Renal pelvis (tissue), 12 donors: ENCODE results near the gene SH2B2. TPM values are rescaled to one million over a fixed set of nuclear protein-coding genes. Genes with fewer than 3 reads are reported as not detected.
A peak's percentile ranks its signal among the peaks of the same experiment; 100 is the strongest.

Source experiments
- DNase-seq: peaks from one replicate; pipeline ENCODE4 v3.0.0-alpha.2; 2013
- long read RNA-seq, 16 experiments: transcript quantifications; one replicate each; lab custom pipeline, GENCODE V29; 2026
- polyA plus RNA-seq, 3 donors: library from polyadenylated mRNA; unstranded; fragments of 120-200 nt; gene quantifications; one replicate each; pipeline ENCODE4 v1.2.1, GENCODE V29; 2013; ENCODE audit not compliant: insufficient read length in 3 of 3

SH2B2 gene
- polyA plus RNA-seq = 1 to 10 TPM; 3.7 to 4.1 (median 4.0) TPM
- long read RNA-seq, donor 1 = 0 reads
- long read RNA-seq, donor 2 = 0 reads
- long read RNA-seq, donor 3 = 0 reads
- long read RNA-seq, donor 4 = 0 reads
- long read RNA-seq, donor 5 = 0 reads
- long read RNA-seq, donor 6 = 0 reads
- long read RNA-seq, donor 7, partial matches to known transcripts = 0 of 1 reads
- long read RNA-seq, donor 7, other reads (novel, unspliced or antisense) = 0 of 1 reads
- long read RNA-seq, donor 8 = 0 reads
- long read RNA-seq, donor 9 = 0 reads
- long read RNA-seq, donor 10, partial matches to known transcripts = 0 of 1 reads
- long read RNA-seq, donor 10, other reads (novel, unspliced or antisense) = 0 of 1 reads
- long read RNA-seq, donor 11 = 0 reads
- long read RNA-seq, donor 12 = 0 reads
- long read RNA-seq, donor 13, partial matches to known transcripts = 0 of 1 reads
- long read RNA-seq, donor 13, other reads (novel, unspliced or antisense) = 0 of 1 reads
- long read RNA-seq, donor 14, partial matches to known transcripts = 0 of 1 reads
- long read RNA-seq, donor 14, other reads (novel, unspliced or antisense) = 0 of 1 reads
- long read RNA-seq, donor 15, partial matches to known transcripts = 0 of 1 reads
- long read RNA-seq, donor 15, other reads (novel, unspliced or antisense) = 0 of 1 reads
- long read RNA-seq, donor 16 = 0 reads

DNA sequence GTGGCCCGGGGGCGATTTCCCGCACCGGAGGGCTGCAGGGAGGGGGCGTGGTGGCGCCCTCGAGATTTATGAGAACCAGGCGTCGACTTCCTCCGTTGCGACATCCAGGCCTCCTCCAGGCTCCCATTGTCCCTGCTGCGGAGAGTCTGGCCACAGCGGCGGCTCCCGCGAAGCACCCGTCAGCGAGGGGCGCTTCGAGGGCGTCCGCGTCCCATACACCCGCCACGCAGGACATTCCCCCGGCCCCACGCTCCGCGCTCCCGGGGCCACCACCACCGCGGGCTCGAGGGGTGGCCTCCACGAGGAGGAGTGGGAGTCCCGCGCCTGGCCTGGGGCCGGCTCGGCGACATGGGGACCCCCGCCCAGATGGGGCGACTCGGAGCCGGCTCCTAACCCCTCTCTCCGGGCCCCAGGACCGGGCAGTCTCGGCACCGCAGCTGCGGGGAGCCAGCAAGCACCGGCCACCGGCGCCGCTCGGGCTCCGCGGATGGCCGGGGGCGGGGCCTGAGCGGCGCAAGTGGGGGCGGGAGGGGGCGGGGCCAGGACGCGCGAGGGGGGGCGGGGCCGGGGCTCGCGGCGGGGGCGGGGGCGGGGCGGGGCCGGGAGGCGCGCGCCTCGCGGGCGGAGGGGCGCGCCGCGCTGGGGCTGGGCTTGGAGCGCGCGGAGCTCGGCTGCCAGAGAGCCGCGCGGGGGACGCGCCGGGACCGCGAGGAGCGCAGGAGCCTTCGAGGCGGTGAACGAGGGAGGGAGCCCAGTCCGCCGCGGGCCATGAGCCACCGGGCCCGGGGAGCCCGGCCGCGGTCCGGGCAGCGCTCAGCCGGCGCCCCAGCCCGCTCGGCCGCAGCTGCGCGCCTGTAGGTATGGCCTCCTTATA, at the start of gene SH2B2:
Gene SH2B2 (plus strand): TSS at position 632 of the 874 bp plus-strand sequence. CDS start 13,683 bp downstream, outside the sequence.
- peak; percentile 69 for DNase-seq

DNA sequence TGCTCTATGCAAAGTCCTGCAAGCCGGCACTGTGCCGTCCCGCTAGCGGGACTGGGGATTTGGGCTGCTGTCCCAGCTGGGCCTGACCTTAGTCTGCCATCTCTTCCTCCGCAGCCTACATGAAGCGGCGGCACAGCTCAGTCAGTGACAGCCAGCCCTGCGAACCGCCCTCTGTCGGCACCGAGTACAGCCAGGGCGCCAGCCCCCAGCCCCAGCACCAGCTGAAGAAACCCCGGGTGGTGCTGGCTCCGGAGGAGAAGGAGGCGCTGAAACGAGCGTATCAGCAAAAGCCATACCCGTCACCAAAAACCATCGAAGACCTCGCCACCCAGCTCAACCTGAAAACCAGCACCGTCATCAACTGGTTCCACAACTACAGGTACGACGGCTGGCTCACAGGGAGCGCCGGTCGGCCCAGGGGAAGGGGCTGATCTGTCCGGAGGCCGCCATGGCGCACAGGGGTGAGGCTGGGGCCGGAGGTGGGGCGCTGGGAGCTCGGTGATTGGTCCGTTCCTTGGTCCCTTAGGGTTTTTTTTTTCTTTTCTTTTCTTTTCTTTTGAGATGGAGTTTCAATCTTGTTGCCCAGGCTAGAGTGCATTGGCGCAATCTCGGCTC, 47.4 kb upstream of the SH2B2 start:
- no peak for DNase-seq

DNA sequence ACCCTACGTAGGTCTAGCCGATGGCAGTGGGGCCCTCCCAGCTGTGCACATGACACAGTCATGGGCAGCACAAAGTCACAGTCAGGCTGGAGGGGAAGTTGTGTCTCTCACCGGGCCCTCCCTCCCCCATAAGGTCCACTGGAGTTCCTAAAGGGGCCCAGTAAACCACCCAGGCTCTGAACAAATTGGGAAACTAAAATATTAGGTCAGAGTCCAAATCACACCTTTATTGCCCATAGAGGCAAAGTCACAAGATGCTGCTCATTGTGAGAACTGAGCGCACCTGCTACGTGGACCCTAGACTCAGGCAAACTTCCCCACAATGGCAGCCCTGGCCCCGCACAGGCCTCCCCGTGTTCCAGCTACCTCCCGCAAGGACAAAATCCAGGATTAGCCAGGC, 45.2 kb upstream of the SH2B2 start:
- no peak for DNase-seq

DNA sequence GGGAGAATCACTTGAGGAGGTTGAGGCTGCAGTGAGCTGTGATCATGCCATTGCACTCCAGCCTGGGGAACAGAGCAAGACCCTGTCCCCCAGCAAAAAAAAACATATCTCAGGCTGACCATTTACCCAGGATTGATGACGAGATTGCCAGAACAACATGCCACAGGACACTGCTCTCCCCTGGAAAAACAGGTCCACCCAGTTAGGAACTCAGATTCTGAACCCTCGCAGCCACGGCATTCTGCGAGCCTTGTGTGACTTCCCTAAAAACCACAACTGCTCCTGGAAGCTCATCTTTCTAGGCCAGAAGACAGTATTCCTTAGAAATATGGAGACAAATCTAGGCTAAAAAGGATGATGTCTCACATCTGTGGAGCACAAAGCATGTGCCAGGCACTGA, 42.1 kb upstream of the SH2B2 start:
- no peak for DNase-seq

DNA sequence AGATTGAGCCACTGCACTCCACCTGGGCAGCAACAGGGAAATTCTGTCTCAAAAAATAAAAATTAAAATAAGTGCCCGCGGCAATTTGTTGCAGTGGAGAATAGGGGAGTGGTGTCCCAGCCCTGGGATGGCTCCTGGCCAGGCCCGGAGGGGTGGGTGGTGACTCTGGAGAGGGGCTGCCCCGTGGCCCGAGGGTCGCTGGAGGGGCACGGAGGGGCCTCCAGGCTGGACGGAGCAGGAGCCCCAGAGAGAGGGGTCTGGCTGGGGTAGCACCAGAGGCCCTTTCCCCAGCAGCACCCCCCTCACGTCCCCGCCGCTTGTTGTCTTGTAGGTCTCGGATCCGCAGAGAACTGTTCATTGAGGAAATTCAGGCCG, 38.6 kb upstream of the SH2B2 start:
- no peak for DNase-seq

DNA sequence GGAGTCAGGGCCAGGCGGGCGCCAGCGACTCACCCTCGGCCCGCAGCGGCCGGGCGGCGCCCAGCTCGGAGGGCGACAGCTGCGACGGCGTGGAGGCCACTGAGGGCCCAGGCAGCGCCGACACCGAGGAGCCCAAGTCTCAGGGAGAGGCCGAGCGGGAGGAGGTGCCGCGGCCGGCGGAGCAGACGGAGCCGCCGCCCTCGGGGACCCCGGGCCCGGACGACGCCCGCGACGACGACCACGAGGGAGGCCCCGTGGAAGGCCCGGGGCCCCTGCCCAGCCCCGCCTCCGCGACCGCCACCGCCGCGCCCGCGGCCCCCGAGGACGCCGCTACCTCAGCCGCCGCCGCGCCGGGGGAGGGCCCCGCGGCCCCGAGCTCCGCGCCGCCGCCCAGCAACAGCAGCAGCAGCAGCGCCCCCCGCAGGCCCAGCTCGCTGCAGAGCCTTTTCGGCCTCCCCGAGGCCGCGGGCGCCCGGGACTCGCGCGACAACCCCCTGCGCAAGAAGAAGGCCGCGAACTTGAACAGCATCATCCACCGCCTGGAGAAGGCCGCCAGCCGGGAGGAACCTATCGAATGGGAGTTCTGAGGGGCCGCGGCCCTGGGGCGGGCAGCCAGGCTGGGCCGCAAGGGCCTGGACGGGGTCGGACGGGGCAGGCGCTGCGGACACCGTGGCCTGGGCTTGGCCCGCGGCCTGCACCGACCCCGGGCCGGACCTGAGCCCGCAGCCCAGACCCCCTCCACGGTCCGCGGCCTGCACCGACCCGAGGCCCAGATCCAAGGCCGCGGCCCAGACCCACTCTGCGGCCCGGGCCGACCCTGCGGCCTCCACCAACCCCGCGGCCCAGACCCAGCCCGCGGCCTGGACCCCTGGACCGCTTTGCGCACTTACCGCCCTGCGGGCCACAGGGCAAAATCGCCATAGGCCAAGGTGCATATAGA, 37.9 kb upstream of the SH2B2 start:
- no peak for DNase-seq

DNA sequence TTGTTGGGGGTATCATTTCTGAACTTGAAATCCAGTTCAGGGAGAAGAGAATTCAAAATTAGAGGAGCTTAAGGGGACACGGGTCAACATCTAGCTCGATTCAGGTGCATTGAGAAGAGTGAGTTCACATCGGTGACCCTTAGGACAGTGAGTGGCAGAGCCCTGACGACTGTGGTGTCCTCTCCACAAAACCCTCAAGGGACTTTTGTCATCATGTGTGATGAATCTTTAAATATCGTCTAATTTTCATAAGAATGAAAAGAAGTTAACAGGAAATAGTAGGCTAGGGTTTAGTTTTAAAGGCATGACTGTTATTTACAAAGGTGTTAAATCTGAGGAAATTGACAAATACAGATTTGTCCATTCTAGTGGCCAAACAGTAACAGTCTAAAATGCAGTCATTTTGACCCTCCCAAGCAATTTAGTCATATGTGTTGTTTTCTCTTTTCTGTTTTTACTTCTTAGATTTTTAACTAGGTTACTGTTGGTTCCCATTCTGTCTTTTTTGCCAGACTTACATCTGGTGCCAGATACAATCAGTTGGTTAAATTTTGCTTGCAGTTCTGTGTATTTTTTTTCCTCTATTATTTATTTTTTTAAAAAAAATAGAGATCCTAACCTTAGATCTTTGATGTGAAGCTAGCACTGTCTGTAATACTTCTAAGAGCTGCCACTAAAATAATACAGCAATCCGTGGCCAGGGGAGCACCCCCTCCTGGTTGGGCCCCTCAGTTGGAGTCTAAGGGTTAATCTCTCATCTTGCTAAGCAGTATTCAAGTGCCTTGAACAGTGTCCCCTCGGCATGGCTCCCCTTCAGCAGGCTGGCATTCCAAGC, 34.9 kb upstream of the SH2B2 start:
- DNase-seq = no peak

DNA sequence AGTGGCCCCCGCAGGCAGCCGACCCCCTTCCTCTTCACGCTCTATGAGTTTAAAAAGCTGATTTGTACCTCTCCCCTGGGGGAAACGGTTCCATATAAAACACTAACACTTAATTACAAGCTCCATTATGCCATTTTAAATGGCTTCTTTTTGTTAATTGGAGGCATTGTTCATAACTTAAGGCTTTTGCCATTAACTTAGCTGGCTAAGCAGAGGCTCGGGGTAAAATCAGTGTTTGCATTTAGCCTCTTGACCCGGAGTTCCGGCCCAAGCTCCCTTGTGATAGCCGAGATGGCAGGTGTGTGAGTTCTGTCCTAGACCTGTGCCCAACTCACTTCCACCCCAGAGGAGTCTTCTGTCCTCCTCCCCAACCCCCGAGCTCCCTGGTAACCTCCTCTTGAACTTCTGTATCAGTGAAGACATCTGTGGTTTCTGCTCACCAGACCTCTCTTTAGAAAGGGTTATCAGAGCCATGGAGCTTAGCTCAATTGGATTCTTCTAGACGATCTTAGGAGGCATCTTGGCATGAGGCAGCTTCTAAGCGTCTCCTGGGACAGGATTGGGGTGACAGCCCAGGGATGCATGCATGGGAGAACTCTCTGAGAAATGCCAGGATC, 34.2 kb upstream of the SH2B2 start:
- DNase-seq = no peak

DNA sequence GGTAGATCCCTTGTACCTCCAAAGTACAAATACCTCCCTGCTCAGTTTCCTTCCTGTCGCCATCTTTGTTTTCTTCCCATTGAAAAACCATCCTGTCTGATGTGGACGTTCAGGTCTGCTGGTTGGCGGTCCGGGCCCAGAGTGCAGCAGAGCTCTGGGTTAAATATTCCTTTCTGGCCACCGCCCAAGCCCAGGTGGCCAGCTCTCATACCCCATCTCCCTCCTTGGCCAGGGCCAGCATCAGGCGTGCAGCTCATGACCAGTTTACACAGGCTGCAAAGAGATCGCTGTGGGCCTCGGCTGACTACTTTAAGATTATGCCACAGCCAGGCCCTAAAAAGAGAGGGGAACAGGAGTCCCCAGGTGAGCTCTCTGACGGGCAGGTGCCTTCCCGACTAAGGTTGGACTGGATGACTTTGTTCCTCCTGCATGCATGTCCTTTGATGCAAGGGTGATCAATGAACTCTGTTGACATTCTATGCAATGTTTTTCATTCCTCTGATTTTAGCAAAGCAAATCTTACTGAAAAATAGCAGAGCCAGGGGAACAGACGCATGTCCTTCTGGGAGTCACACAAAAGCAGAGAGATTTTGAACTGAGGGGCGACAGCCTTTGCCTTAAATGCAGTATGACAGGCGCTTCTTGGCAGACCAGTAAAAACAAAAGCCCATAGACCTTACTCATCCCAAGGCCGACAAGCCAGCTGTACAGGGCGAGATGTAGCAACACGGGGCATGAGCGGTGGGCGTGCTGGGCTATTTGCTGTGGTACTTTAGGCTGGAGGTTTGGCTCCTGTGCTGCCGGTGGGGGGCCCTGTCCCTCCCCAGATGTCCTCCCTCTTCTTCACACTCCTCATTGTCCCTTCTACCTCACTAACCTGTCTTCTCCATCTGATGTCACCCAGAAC, 33.3 kb upstream of the SH2B2 start:
- DNase-seq = no peak

DNA sequence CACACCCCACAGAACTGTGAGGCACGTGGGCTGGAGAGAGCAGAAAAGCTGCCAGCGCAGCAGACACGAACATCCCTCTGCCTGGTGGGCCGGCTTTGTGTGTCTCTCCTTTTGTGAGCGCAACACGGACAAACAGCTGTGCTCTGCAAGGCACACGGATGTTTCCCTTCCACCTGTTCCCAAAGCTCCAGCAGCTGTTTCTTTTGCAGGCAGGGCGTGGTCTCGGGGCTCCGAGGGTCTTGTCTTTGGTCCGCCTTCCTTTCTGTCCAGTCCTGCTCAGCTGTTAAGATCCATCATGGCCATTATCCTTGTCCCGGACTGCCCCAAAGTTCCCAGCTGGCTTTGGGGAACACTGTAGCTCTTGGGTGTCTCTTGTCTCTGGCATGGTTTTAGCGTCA, 32.7 kb upstream of the SH2B2 start:
- DNase-seq = no peak

DNA sequence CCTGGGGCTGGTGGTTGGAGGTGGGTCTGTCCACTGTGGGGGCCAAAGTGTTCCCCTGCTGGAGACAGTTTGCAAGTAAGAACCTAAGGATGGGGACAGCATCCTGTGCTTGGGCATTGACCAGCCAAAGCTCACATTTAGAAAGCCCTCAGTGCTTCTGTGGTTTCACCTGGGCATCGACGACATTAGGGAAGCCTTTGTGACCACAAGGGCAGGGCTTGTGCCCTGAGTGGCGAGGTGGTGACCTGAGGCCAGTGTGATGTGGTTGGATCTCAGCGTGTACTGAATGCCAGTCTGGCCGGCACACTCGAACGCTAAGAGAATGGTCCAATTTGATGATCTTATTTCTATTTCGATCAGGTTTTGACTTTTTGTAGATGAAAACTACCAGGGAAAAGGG, 32.1 kb upstream of the SH2B2 start:
- no peak for DNase-seq

DNA sequence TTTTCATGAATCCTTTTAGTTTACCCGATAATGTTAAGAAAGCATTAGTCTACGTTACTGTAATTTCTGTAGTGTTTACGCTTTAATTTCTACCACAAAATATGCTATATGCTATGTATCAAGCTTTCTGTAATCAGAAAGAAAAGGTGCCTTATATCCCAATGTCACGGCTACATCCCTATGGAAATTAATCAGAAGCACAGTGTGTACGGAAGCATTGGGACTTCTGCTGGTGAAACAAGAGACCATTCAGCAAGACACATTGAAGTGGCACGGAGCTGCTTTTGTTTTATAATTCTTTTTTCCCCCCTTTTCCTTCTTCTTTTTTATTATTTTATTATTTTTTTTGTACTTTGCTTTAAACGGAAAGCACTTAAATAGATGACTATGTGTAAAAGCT, 31.2 kb upstream of the SH2B2 start:
- no peak for DNase-seq

DNA sequence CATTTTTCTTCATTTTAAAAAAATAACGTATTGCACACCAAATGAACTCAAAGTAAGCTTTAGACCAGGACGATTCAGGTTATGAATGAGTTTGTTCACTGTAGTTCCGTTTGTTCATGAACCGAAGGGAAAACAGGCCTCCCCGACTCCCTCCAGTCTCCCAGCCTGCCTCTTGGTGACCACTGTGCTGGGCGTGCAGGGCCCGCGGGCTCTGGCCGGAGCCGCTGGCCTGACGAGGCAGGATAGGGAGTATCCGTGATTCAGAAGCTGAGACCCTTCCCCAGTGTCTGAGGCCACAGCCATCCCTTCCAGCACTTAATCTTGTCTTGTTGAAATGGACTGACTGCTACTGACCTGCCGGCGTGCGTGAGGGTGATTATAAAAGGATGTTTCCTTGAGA, 30.8 kb upstream of the SH2B2 start:
- DNase-seq = no peak

DNA sequence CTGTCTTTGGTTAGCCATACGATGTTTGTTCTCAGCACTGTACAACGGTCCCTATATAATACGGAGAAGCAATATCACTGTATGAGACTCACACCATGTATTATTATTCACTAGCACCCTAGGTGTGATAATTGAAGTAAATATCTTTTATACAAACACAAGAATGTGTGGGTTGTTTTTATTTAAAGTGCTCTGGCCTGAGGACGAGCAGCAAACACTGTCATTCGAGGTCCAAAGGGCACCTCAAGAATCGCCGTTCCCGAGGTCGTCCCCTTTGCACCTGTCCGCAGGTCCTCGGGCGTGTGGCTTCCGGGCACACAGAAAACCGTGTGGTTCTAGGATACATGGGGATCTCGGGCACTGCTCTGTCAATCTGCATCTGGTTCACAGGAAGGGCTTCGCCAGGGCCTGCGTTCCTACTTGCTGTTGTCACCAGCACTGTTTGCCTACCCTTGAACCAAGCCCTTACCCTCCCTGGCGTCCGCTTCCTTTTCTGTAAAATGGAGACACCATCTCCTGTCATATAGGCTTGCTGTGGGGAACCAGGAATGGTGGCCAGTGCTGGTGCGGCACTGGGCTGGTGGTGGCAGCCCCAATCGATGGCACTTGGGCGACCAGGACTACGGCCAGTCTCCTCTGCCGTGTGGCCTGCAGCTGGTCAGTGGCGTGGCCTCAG, 28.5 kb upstream of the SH2B2 start:
- DNase-seq = no peak

DNA sequence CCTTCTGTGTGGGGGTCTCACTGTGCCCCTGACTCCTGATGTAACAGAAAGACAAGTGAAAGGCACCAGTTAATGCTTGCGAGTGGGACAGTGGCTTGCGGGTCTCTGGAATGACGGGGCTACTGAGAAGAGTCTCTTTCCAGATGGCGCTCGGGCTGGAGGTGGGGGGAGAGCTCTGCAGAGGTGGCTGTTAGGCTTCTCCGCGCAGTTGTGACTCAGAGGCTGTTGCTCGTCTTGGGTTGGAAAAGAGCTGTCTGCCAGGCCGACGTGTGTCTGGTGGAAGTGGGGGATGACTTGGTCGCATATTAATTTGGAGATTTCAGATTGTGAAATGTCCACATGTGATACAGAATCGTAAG, 27.9 kb upstream of the SH2B2 start:
- no peak for DNase-seq

DNA sequence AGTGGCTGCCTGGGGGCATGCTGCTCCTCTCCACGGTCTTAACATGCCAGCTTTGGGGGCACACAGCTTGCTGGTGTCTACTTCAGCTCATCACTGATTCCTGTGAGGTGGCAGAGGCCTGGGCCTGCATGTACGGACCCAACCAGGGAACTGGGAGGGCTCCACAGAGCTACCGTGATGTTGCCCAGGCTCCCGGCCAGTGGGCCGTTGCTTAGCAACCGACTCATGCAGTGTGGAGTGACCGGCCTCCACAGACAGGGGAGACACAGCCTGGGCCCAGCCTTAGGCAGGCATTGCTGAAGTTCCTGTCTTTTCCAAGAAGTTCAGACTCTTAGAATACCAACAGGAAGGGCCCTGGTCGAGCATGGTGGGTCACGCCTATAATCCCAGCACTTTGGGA, 25.8 kb upstream of the SH2B2 start:
- DNase-seq = no peak

DNA sequence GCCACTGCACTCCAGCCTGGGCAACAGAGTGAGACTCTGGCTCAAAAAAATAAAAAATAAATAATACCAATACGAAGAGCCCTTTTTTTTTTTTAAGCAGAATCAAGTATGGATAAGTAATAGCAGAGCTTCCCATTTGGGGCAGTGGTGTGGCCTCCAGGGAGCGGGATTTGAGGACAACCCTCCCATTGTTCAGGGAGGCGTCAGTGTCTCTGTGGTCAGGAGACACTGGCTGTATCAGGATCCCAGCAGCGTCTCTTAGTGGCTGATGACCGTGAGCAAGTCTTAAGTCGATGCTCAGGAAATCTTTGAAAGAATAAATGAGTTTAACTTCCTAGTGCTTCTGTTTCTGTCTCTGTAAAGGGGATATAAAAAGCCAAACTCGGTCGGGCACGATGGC, 25.2 kb upstream of the SH2B2 start:
- DNase-seq = no peak

DNA sequence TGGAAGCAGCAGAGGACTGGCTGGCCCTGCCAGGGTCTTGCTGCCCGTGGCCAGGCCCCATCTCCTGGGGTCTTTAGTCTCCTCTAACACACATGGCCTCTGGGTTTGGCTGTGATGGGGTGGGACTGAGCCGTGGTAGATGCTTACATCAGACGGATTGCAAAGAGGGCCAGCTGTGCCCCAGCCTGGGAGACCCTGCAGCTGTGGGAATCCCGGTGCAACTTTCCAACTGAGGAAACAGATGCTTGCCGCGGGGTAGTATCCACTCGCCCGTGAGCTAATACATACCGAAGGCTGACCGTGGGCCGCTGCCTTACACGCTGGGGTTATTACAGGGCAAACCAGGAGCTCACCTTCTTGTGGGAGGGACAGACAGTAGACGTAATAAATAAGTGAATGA, 24.1 kb upstream of the SH2B2 start:
- DNase-seq = no peak
